ENCODE measurements around the gene RETREG1.

DNA sequence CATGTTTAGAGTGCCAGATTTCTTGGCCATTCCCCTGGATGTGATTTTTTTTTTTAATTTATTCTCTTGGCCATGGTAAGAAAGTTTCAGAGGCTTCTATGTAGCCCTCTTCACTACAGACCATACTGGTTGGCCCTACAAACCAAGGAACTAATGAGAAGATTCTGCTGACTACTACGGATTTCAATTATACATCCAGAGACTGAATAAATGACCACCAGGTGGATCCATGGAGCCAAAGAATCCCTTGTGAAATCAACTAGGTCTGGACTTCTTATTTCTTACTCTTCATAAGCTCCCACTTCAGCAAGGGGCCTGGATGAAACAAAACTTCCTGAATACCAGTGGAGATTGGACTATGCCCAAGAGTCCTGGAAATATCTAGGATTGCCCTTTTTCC lies 178.8 kb downstream of the RETREG1 start:
- TF ChIP-seq, protein P1, sequence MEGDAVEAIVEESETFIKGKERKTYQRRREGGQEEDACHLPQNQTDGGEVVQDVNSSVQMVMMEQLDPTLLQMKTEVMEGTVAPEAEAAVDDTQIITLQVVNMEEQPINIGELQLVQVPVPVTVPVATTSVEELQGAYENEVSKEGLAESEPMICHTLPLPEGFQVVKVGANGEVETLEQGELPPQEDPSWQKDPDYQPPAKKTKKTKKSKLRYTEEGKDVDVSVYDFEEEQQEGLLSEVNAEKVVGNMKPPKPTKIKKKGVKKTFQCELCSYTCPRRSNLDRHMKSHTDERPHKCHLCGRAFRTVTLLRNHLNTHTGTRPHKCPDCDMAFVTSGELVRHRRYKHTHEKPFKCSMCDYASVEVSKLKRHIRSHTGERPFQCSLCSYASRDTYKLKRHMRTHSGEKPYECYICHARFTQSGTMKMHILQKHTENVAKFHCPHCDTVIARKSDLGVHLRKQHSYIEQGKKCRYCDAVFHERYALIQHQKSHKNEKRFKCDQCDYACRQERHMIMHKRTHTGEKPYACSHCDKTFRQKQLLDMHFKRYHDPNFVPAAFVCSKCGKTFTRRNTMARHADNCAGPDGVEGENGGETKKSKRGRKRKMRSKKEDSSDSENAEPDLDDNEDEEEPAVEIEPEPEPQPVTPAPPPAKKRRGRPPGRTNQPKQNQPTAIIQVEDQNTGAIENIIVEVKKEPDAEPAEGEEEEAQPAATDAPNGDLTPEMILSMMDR (IDR thresholded peaks at IDR 0.05; ENCODE audit: borderline replicate concordance, extremely low read depth, low read length, poor library complexity, severe bottlenecking), result no peak
- no peak for TF ChIP-seq EZH2 (IDR thresholded peaks at IDR 0.05; ENCODE audit: borderline replicate concordance, low read depth, low read length, severe bottlenecking)
